ENCODE measurements around the gene SH2D2A.

SH2D2A gene

DNA sequence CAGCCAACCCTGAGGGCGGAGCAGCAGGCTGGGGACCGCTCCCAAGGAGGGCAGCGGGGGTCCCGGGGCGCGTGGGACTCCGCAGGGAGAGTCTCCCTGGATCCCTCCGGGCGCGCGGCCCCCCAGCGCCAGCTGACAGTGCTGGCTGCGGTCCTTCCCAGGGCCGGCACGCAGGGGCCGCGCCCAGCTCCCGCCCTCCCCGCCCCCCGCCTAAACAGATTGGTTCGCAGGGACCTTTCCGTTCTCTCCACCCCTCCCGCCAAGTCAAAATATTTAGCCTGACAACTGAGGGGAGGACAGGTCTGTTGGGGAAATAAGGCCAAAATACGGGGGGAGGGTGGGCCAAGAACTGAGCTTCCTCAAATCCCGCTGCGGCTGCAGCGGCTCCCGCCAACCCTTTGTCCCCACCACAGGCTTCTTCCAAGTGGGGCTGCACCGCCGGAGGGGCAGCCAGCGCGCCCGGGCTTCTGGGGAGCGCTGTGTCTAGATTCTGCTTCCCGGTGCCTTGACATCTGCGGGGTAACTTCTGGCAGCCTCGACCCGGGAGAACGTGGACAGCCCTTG, 42.4 kb upstream of the SH2D2A start, which contains the start of gene INSRR:
Gene INSRR, minus strand, starts transcription at position 159 of the 564 bp plus-strand sequence. CDS start 496 bp downstream, outside the sequence.
- no peaks in the 10 kb centered on the region for H3K9me3 ChIP-seq (ENCODE audit: control insufficient read depth, low read length)
- peaks cover 14% of the 10 kb centered on the region for H3K4me1 ChIP-seq (ENCODE audit: control insufficient read depth, insufficient read depth, low read length)
- no peak within 1 kb of the TSS for H3K9ac ChIP-seq (ENCODE audit: low read length)
- H3K4me3 ChIP-seq (ENCODE audit: low read length) = peak within 1 kb of the TSS; percentile 71
- H3K36me3 ChIP-seq (ENCODE audit: control insufficient read depth, insufficient read depth, low read length, severe bottlenecking) = no peaks in the 10 kb centered on the region
- peak; percentile 26 for DNase-seq (ENCODE audit: low read depth)
- peaks cover 54% of the 10 kb centered on the region for H3K27me3 ChIP-seq (replicated peaks; ENCODE audit: control insufficient read depth, insufficient read depth, low read length)

DNA sequence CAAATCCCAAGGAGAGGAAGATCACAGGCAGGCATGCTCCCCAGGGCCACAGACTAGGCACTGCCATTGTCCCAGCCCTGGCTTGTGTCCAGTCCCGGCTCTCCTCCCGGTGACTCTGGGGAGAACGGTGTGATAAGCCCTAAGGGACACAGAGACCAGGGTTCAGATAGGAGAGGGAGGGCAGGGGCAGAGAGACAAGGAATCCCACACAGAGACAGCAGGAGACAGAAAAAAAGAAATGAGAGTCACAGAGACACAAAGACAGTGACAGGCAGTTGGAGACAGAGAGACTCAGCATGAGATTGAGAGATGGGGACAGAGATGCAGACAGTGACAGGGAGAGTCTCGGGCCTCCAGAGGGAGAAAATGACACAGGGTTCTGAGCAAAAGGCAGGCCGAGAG, 41.9 kb upstream of the SH2D2A start:
- H3K9ac ChIP-seq (ENCODE audit: low read length) = no peak overlapping the region
- no peak for DNase-seq (ENCODE audit: low read depth)
- H3K4me3 ChIP-seq (ENCODE audit: low read length) = no peak overlapping the region
- H3K27me3 ChIP-seq (replicated peaks; ENCODE audit: control insufficient read depth, insufficient read depth, low read length) = peaks cover 54% of the 10 kb centered on the region
- H3K36me3 ChIP-seq (ENCODE audit: control insufficient read depth, insufficient read depth, low read length, severe bottlenecking) = no peaks in the 10 kb centered on the region
- no peaks in the 10 kb centered on the region for H3K9me3 ChIP-seq (ENCODE audit: control insufficient read depth, low read length)
- H3K4me1 ChIP-seq (ENCODE audit: control insufficient read depth, insufficient read depth, low read length) = peaks cover 14% of the 10 kb centered on the region

DNA sequence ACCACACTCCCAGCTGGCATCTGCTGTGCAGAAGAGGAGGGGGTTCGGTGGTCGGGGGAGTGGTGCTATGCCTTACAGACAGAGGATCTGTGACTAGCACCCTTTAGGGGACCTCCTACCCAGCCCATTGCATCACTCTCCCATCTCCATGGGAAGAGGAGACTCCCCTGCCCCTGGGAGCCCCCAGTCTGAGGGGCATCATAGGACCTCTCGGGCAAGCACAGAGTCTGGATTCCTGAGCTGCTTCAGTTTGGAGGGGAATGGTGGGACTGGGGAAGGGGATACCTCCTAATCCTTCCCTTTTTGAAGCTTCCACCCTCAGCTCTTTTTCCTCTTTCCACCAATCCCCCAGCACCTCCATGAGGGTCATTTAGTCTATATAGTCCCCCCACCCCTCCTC, 40.9 kb upstream of the SH2D2A start:
- Histone ChIP-seq H3K9me3 (ENCODE audit: control insufficient read depth, low read length) (no peaks in the 10 kb centered on the region), H3K9ac (ENCODE audit: low read length) (no peak overlapping the region), H3K4me1 (ENCODE audit: control insufficient read depth, insufficient read depth, low read length) (peaks cover 15% of the 10 kb centered on the region), H3K36me3 (ENCODE audit: control insufficient read depth, insufficient read depth, low read length, severe bottlenecking) (no peaks in the 10 kb centered on the region), H3K27me3 (replicated peaks; ENCODE audit: control insufficient read depth, insufficient read depth, low read length) (peaks cover 59% of the 10 kb centered on the region), H3K4me3 (ENCODE audit: low read length) (no peak overlapping the region)
- DNase-seq (ENCODE audit: low read depth) = no peak

DNA sequence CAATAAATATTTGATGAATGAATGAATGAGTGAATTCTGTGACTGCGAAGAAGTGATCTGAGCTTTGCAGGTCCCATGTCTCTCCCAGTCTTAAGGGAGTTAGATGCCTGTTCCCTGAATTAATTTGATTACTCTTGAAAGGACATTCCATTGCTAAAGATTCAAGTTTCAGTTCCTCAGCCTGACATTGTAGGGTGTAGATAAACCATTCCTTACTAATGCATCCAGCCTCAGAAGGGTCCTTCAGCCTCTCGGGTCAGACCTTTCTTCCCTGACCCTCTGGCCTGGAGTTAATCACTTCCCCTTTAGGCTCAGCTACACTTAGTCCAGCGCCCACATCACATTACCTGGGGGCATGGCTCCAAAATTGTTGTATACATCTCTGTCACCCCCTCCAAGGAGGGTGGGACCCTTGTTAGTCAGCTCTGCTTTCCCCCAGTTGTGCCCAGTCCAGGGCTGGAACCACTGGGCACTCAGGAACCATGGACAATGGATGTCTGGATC, 39.7 kb upstream of the SH2D2A start:
- Histone ChIP-seq H3K9ac (ENCODE audit: low read length) (no peak overlapping the region), H3K27me3 (replicated peaks; ENCODE audit: control insufficient read depth, insufficient read depth, low read length) (peaks cover 50% of the 10 kb centered on the region), H3K36me3 (ENCODE audit: control insufficient read depth, insufficient read depth, low read length, severe bottlenecking) (no peaks in the 10 kb centered on the region), H3K4me3 (ENCODE audit: low read length) (no peak overlapping the region), H3K9me3 (ENCODE audit: control insufficient read depth, low read length) (no peaks in the 10 kb centered on the region), H3K4me1 (ENCODE audit: control insufficient read depth, insufficient read depth, low read length) (peaks cover 20% of the 10 kb centered on the region)
- DNase-seq (ENCODE audit: low read depth) = no peak

DNA sequence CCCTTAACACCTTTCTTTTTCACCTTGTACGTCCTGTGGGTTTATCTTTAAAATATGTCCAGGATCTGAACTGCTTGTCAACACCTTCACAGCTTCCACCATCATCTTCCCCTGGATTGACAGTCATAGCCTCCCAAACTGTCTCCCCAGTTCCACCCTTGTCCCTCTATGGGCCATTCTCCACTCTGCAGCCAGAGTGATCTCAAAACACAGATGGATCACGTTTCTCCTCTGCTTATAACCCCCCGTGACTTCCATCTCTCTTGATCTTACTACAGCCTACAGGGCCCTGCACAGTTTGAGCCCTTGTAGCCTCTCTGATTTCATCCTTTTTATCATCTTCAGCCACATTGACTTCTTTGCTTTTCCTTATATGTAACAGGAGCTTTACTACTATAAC, 38.0 kb upstream of the SH2D2A start:
- peaks cover 39% of the 10 kb centered on the region for H3K27me3 ChIP-seq (replicated peaks; ENCODE audit: control insufficient read depth, insufficient read depth, low read length)
- H3K9me3 ChIP-seq (ENCODE audit: control insufficient read depth, low read length) = no peaks in the 10 kb centered on the region
- no peak for DNase-seq (ENCODE audit: low read depth)

DNA sequence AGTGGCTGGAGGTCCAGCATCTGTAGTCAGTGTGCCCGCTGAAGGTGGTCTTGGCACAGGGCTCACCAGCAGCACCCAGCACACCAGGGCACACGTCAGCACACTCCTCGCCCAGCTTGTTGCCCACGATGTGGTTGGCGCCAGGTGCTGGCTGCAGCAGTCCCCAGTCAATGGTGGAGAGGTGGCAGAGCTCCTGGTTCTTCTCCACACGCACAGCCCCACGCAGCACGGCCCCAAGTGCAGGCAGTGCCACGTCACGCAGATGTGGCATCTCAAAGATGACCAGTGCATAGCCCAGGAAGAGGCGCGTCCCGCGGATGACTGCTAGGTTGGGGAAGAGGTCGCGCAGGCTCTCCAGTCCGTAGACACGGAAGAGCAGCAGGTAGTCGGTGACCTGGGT, 37.1 kb upstream of the SH2D2A start:
- Histone ChIP-seq H3K9me3 (ENCODE audit: control insufficient read depth, low read length) (no peaks in the 10 kb centered on the region), H3K9ac (ENCODE audit: low read length) (no peak overlapping the region), H3K27me3 (replicated peaks; ENCODE audit: control insufficient read depth, insufficient read depth, low read length) (peaks cover 33% of the 10 kb centered on the region), H3K36me3 (ENCODE audit: control insufficient read depth, insufficient read depth, low read length, severe bottlenecking) (no peaks in the 10 kb centered on the region), H3K4me1 (ENCODE audit: control insufficient read depth, insufficient read depth, low read length) (peaks cover 6% of the 10 kb centered on the region), H3K4me3 (ENCODE audit: low read length) (no peak overlapping the region)
- DNase-seq (ENCODE audit: low read depth) = no peak

More for the DNA sequence above, 38.0 kb upstream of the SH2D2A start:
- H3K9ac ChIP-seq (ENCODE audit: low read length) = no peak overlapping the region
- H3K36me3 ChIP-seq (ENCODE audit: control insufficient read depth, insufficient read depth, low read length, severe bottlenecking) = no peaks in the 10 kb centered on the region
- H3K4me3 ChIP-seq (ENCODE audit: low read length) = no peak overlapping the region
- H3K4me1 ChIP-seq (ENCODE audit: control insufficient read depth, insufficient read depth, low read length) = peaks cover 12% of the 10 kb centered on the region

DNA sequence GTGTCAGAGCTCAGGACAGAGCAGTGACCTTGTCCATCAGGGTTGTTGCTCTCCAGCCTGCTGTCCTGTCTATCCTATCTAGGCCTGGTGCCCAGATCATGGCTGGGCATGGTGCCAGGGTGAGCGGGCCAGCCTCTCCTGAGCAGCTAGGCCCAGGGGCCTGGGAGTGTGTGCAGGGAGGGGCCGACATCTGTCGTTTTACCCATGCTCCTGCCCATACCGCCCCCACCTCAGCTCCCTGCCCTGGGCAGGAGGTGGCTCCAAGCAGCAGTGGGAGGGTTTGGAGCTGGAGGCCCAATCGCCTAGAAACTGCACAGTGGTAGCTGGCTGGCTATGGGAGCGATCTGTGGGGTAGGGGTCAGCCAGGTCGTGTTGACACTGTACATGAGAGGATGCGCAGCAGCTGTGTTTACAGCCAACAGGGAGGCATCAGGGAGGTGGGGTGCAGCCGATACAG, 35.8 kb upstream of the SH2D2A start:
- H3K9me3 ChIP-seq (ENCODE audit: control insufficient read depth, low read length) = no peaks in the 10 kb centered on the region
- H3K4me1 ChIP-seq (ENCODE audit: control insufficient read depth, insufficient read depth, low read length) = peaks cover 6% of the 10 kb centered on the region
- H3K27me3 ChIP-seq (replicated peaks; ENCODE audit: control insufficient read depth, insufficient read depth, low read length) = peaks cover 32% of the 10 kb centered on the region
- H3K36me3 ChIP-seq (ENCODE audit: control insufficient read depth, insufficient read depth, low read length, severe bottlenecking) = no peaks in the 10 kb centered on the region
- peak; percentile 30 for DNase-seq (ENCODE audit: low read depth)
- H3K9ac ChIP-seq (ENCODE audit: low read length) = no peak overlapping the region
- no peak overlapping the region for H3K4me3 ChIP-seq (ENCODE audit: low read length)

DNA sequence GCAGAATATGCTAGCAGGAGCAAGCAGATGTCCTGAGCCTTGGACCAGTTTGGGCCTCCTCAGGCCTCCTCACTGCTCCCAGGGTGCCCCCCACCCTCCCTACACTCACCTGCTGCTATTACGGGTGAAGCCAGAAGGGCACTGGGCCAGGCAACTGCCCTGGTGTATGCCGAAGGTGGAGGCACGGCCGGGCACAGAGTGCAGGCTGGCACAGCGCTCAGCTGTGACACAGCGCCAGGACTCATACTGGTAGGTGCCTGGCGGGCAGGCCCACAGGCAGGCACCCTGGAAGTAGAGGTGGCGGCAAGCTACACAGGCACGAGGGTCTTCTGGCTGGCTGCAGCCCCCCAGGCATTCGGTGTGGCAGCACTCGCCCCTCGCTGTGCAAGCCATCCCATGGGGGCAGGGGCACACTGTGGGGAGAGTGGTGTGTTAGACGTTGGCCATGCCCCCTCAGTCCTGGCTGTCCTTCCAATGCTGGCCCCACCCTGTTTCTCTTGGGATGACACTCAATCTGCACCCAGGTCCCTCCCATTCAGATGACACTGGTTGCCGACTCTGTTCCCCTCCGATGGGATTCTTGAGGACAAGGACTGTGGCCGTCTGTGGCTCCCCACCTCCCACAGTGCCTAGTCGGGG, 35.2 kb upstream of the SH2D2A start:
- Histone ChIP-seq H3K36me3 (ENCODE audit: control insufficient read depth, insufficient read depth, low read length, severe bottlenecking) (no peaks in the 10 kb centered on the region), H3K4me1 (ENCODE audit: control insufficient read depth, insufficient read depth, low read length) (peaks cover 6% of the 10 kb centered on the region), H3K27me3 (replicated peaks; ENCODE audit: control insufficient read depth, insufficient read depth, low read length) (peaks cover 35% of the 10 kb centered on the region), H3K4me3 (ENCODE audit: low read length) (no peak overlapping the region), H3K9ac (ENCODE audit: low read length) (no peak overlapping the region), H3K9me3 (ENCODE audit: control insufficient read depth, low read length) (no peaks in the 10 kb centered on the region)
- DNase-seq (ENCODE audit: low read depth) = no peak

DNA sequence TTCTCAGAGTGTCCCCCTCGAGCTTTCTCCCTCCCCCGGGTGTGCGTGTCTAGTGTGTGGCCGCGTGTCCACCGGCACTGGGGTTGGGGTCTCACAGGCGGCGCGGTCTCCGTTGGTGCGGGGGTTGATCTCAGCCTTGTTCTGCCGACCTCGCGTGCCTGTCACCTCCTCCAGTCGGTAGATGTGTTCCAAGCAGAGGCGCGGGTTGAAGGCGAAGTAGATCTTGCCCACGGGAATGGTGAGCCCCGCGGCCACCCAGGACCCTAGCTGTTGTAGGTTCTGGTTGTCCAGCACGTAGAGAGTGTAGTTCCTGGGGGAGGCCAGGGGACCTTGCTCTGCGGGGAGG, 32.5 kb upstream of the SH2D2A start:
- H3K4me3 ChIP-seq (ENCODE audit: low read length) = no peak overlapping the region

DNA sequence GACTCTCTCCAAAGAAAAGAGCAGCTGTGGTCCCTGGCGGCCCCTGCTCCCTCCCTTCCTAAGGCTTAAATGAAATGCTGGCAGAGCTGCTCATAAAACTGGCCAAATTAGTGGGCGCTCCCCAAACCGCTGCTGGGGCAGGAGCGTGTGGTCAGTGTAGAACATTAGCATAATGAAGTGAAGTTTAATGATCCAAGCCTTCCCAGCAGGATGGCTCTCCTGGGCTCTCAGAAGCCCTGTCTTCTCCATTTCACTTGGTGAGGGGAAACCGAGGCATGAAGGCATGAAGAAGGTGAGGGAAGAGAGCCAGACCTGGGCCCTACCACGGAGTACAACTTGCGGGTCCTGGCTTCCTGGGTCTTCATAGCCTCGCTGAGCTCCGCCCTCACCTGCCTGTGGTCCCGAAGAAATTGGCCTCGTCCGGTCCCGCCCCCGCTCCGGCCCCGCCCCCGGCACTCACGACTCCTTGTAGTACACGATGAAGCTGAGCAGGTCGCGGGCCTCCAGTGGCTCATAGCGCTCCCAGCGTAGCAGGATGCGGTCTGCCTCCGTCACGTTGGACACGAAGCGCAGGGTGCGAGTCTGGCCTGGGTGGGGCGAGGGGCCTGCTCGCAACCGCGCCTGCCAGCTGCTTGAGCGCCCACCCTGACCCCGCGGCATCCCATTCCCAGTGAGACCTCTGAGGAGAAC, 32.0 kb upstream of the SH2D2A start:
- no peaks in the 10 kb centered on the region for H3K9me3 ChIP-seq (ENCODE audit: control insufficient read depth, low read length)
- DNase-seq (ENCODE audit: low read depth) = no peak
- peaks cover 57% of the 10 kb centered on the region for H3K27me3 ChIP-seq (replicated peaks; ENCODE audit: control insufficient read depth, insufficient read depth, low read length)
- H3K36me3 ChIP-seq (ENCODE audit: control insufficient read depth, insufficient read depth, low read length, severe bottlenecking) = no peaks in the 10 kb centered on the region
- no peak overlapping the region for H3K4me3 ChIP-seq (ENCODE audit: low read length)
- peaks cover 6% of the 10 kb centered on the region for H3K4me1 ChIP-seq (ENCODE audit: control insufficient read depth, insufficient read depth, low read length)
- no peak overlapping the region for H3K9ac ChIP-seq (ENCODE audit: low read length)

More for the DNA sequence above, 32.5 kb upstream of the SH2D2A start:
- H3K27me3 ChIP-seq (replicated peaks; ENCODE audit: control insufficient read depth, insufficient read depth, low read length) = peaks cover 57% of the 10 kb centered on the region
- H3K4me1 ChIP-seq (ENCODE audit: control insufficient read depth, insufficient read depth, low read length) = peaks cover 6% of the 10 kb centered on the region
- no peaks in the 10 kb centered on the region for H3K9me3 ChIP-seq (ENCODE audit: control insufficient read depth, low read length)
- no peaks in the 10 kb centered on the region for H3K36me3 ChIP-seq (ENCODE audit: control insufficient read depth, insufficient read depth, low read length, severe bottlenecking)
- H3K9ac ChIP-seq (ENCODE audit: low read length) = no peak overlapping the region
- no peak for DNase-seq (ENCODE audit: low read depth)

DNA sequence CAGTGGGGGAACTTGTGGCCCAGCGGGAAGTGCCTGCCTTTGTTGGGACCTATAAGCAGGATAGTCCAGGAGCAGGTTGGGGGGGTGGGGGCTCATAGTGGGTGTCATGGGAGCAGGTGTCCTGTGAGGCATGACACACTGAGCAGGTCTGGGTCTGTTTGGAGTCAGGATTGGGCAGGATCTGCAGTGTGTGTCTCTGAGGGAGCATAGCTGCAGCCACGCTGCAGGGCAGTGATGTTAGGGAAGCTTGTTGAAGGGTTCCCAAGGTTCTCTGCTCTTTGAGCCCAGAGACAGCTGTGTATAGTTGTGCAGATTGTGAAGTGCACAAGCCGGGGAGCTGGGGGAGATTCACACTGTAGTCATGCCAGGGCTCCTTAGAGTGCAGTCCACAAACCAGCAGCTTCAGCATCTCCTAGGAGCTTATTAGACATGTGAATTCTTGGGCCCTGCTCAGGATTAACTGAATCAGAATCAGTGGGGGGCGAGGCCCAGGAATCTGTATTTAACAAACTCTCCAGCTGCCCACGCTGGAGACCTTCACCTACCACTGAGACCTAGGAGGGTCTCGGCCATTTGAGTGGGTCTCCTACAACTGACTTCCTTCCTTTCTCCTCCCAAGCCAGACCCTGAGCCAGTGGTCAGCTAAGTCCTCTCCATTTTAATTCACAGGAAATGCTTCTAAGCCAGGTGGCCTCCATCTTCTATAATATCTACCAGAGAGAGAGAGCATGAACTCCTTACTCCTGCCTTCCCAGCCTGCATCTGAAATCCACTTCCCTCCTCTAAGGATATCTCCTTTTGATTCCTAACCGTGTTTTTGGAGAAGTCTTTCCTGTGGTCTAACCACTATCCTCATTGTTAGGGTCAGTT, 31.2 kb upstream of the SH2D2A start:
- no peaks in the 10 kb centered on the region for H3K9me3 ChIP-seq (ENCODE audit: control insufficient read depth, low read length)
- H3K27me3 ChIP-seq (replicated peaks; ENCODE audit: control insufficient read depth, insufficient read depth, low read length) = peaks cover 56% of the 10 kb centered on the region
- no peak overlapping the region for H3K4me3 ChIP-seq (ENCODE audit: low read length)
- H3K36me3 ChIP-seq (ENCODE audit: control insufficient read depth, insufficient read depth, low read length, severe bottlenecking) = no peaks in the 10 kb centered on the region
- peaks cover 6% of the 10 kb centered on the region for H3K4me1 ChIP-seq (ENCODE audit: control insufficient read depth, insufficient read depth, low read length)
- H3K9ac ChIP-seq (ENCODE audit: low read length) = no peak overlapping the region
- DNase-seq (ENCODE audit: low read depth) = no peak

All from adipocyte (in vitro differentiated cells).